ENCODE results near the gene PAQR4.
A peak's percentile ranks its signal among the peaks of the same experiment; 100 is the strongest.

PAQR4 gene

GRCh38 chr16:2946649-2947048 lies 22.5 kb upstream of the PAQR4 start:
- DNase-seq: no peak

DNA sequence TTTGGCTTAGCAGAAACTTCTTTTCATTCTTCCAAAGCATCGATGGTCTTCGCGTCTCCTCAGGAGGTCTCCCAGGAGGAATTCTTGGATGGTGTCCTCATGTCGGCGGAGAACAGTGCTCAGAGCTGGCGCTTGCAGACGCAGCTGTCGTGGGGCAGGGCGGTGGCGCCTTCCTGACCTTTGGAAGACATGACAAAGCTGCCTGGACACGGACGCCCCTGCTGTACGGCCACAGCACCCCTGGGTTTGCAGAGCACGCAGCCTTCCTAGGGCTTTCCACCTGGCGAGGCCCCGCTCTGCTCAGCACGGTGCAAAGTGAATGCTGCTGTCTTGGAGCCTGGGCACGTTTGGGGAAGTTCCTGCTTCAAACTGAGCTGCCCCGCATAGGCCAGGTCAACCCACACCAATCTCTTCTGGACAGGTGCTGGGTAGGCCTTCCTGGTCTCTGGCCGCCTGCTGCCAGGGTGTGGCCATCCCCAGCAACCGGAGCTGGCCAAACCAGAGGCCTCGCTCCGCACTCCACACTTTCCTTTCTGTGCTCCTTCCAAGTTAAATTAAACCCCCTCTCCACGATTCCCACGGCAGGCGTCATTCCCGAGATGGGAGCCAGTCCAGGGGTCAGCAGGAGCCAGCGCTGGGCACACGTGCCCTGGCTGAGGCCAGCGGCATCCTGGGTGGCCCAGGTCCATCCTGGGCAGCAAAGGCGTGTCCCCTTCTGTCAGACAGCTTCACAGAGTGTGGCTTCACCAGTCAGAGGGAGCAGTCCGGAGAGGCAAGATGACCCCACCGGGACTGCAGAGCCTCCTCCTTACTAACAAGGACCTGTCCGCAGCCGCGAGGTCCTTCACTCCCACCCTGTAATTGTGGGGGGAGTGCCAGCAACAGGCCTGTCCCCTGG lies 20.1 kb upstream of the PAQR4 start:
- DNase-seq: no peak

DNA sequence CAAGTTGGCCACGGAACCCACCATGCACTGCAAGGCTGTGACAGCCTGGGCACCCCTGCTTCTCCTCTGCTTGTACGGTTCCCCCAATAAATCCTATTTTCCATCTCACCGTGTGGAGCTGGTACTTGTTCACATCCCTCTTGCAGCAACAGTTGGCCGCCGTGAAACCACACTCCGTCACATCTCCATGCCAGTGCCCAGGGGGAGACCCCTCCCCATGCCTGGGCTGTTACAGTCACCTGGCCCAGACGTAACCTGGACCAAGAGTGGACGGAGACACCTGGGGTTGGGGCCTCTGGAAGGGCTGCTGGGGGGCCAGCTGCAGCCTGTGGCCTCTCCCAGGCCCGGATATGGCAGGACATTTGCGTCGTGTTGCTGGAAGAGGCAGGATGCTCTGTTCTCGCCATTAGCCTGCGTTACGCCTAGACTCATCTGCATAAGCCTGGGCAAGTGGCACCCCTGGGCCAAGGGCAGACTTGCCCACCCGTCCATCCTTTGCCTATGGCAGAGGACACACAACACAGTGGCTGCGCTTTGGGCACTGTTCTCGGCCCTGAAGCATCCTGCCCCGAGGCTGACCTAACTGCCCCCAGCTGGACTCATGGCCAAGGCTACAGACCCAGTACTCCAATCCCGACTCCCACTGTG lies 19.3 kb upstream of the PAQR4 start:
- DNase-seq: no peak

DNA sequence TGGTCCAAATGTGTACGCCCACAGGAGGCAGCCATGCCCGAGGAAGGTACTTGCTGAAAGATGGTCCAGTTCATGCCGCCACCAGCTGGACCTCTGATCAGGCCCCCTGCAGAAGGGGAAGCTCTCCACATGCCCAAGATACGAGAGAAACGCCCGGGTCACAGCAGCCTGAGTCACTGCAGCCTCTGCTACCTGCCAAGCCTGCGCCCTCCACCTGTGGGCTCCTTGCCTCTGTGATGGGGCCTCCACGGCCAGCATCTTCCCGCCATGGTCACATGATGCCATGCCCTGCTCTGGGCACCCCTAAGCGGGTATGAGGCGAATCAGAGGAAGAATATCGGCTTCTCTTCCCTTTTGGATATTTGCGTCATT lies 18.8 kb upstream of the PAQR4 start:
- DNase-seq: no peak

DNA sequence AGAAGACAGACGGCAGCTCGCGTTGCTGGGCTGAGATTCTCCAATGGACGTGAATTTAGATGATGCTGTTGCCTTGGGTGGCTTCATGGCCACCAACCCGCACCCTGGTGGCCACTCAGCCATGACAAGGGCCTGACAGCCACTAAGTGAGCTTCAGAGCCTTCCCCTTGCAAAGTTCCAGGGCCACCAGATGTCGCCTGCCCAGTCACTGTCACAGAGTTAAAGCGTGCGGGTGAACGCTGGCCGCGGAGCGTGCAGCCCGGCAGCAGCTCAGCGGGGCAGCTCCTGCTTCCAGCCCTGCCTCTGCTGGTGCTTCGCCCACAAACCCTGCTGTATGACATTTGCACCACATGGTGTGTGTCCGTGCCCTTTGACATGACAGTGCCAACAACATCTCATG lies 18.4 kb upstream of the PAQR4 start:
- no peak for DNase-seq

GRCh38 chr16:2952679-2953078 lies 16.5 kb upstream of the PAQR4 start:
- DNase-seq: no peak

GRCh38 chr16:2953706-2954627 lies 15.2 kb upstream of the PAQR4 start:
- no peak for DNase-seq

- DNase-seq: no peak
These were observed 14.3 kb upstream of the PAQR4 start for GRCh38 chr16:2954656-2955381.

DNA sequence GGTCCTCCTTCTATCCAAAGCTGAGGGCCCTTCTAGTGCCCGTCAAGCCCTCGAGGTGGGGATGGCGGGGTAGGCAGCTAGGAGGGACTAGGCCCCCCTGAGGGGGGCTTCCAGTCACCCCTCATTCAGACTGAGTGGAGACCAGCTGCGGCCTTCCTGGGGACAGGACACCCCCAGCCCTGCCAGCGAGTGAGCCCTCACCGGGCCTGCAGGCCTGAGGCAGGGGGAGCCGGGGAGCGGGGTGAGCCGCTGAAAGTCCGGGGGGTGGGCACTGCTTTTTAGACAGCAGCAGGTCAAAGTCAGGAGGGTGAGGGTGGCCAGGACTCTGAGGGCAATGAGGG lies 13.7 kb upstream of the PAQR4 start:
- no peak for DNase-seq

- no peak for DNase-seq
These were observed 13.2 kb upstream of the PAQR4 start for GRCh38 chr16:2955779-2956578.

- DNase-seq: no peak
These were observed 12.6 kb upstream of the PAQR4 start for GRCh38 chr16:2956579-2956956.

DNA sequence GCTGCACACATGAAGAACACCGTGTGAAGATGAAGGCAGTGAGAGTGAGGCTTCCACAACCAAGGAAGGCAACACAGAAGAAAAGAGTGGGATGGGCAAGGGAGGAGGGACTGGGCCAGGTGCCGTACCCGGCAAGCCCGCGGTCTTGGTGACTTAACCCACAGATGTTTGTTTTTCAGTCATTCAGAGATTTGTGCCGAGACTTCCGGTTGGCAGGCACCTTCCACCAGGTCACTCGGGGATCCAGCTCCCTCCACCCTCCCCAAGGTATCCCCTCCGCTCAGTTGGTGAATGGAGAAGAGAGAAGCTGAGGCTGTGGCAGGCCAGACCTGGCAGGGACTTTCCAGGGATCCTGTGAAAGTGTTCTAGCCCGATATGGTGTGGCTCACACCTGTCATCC lies 9.9 kb upstream of the PAQR4 start:
- no peak for DNase-seq

DNA sequence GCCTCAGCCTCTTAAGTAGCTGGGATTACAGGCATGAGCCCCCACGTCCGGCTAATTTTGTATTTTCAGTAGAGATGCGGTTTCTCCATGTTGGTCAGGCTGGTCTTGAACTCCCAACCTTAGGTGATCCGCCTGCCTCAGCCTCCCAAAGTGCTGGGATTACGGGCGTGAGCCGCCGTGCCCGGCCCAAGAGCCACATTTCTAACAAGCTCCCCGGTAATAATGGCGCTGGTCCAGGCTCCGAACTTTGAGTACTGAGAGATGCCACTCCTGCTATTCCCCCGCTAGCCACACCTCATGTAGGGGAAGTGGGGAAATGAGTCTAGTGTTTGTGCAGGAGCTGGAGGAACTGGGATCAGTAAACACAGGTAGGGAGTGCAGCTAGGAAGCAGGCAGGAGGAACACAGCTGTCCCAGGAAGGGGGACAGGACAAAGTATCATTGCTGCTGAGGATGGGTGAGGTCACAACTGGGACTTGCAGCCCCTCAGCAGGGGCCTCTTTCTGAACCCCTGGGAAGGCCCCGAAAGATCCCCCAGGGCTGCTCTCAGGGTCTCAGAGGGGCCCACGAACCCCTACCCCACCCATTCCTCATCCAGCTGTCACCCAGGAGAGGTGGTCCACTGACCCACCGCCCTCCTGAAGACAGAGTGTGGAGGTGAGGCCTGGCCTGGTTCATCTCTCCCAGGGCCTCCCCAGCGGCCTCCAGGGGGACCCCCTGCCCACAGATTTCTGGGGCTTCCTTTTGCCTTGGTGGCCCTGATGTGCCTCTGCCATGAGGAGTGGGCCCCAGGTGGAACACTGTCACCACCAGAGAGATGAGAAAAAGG lies 8.8 kb upstream of the PAQR4 start:
- DNase-seq: no peak

DNA sequence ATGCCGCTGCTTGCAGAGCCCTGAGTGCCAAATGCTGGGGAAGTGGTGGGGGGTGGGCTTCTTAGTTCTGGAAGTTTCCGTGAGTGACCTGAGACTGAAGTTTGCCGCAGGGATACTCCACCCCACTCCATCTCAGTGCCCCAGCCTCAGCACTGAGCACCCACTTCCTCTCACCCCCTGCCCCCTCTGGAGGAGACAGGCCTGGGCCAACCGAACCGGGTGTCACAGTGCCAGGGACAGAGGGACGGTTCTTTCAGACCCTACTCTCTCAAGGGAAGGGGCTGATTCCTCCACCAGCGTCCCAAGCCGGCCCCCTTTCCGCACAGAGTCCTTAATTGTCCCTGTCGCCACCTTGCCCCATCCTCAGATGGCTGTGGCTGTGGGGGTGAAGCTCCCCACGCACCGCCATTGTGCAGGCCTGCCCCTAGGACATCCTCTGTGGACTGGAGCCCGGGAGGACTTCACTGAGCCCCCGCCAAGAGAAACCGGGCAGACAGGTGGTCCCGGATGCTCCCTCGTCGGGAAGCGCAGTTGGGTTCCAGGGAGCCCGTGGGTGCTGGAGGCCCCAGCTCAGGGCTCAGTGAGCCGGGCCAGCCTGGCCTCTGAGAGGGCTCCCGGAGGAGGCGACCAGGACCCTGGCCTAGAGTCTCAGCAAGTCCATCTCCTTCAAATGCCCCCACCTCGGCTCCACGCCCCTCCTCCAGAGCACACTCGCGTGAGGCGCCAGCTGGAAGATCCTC lies 6.6 kb upstream of the PAQR4 start:
- no peak for DNase-seq

DNA sequence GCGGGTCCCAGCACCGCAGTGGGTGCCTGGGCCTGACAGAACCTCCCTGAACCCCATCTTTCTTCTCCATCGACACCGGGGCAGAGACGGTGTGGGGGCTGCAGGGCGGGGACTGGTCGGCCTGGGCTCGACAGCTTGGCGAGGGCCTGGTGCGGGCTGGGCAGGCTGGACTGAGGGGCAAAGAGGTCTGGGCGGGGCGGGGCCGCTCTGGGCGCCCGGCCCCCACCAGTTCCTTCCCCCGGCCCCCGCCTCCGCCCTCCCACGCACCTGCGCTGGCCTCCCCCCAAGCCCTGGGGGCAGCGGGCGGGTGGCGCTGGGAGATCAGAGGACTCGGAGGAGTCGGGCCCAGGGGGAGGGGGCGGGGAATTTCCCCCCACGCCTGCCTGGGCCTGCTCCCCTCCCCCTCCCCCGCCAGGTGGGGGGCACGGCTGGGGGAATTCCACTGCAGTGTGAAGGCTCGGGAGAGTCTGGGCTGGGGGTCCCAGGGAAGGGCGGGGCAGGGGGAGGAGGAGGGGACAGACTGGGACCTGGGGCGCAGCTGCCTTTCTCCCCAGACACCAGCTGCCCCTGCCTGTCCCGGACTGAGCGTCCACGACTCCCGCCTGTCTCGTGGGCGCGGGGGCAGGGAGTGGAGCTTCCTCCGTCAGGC lies 6.0 kb upstream of the PAQR4 start:
- no peak for DNase-seq

DNA sequence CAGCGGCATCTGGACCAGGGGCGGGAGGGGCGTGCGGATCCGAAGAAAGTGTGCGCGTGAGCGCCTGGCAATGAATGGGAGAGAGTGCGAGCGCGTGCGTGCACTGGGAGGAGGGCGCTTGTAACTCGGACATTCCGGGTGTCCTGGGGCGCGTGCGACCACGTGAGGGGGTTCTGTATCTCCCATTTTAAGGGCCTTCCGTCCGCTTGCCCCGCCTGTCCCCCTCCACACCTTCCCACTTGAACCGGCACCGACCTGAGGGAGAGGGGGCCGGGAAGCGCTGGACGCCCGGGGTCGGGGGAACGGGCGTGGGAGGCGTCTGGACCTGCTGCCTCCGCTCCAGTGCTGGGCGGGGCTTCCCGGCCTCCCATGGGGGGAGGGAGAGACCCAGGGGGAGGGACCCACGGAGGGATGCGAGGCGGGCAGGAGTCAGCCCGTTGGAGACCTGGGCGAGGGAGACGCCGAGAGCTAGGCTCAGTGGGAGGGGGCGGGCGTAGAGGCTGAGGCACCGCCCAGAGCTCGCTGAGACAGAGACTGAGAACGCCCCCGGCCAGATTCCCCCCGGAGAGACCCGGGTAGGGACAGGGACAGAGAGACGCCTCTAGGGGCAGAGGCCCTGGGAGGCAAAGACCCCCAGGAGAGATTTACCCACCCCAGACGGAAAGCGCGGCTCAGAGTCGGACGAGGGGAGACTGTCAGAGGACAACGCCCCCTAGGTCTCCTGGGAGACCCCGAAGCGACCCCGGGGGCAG lies 5.2 kb upstream of the PAQR4 start, which contains the start of gene KREMEN2:
TSS of gene KREMEN2 (plus strand) at position 553 of the 752 bp plus-strand sequence. CDS start 246 bp downstream, outside the sequence.
- DNase-seq: no peak

DNA sequence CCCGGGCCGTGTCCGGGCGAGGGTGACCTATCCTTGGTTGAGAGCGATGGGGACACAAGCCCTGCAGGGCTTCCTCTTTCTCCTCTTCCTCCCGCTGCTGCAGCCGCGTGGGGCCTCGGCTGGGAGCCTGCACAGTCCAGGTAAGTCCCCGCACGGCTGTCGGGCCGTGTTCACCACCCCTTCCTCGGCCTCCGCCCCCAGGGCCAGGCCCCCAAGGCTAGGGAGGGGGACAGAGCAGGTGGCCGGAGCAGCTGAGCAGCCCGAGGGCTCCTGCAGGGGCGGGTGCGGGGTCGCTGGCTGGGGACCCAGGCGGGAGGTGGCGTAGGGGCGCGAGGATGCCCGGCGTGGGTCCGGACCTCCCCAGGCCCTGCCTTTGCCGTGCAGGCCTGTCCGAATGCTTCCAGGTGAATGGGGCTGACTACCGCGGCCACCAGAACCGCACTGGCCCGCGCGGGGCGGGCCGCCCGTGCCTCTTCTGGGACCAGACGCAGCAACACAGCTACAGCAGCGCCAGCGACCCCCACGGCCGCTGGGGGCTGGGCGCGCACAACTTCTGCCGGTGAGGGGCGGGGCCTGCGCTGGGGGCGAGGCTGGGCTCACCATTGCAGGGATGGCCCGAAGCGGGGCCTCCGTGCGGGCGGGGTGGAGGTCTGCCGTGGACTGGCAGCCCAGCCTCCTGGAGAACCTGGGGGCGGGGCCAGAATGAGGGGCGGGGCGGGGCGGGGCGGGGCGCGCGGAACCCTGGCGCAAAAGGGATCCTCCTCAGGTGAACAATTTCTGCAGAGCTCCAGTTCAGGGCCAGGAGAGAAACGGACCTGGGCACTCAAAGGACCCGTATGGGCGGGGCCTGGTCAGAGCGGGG lies 4.4 kb upstream of the PAQR4 start:
- peak; percentile 51 for DNase-seq
